Ishikawa (cell line): ENCODE data around the gene C22orf31.

Experiments used
- CEBPB ChIP-seq: IDR thresholded peaks from 2 replicates; pipeline ENCODE4 v1.6.1; 2012
- CREB1 ChIP-seq: IDR thresholded peaks from 2 replicates; pipeline ENCODE4 v1.6.1; 2012; ENCODE audit warnings: low read depth
- EGR1 ChIP-seq: IDR thresholded peaks from 2 replicates; pipeline ENCODE4 v1.6.1; 2012
- EP300 ChIP-seq: IDR thresholded peaks from 2 replicates; pipeline ENCODE4 v1.6.1; 2012; ENCODE audit warnings: borderline replicate concordance
- FOXM1 ChIP-seq: IDR thresholded peaks from 2 replicates; pipeline ENCODE4 v1.6.1; 2012; ENCODE audit warnings: low read depth, borderline replicate concordance
- NFIC ChIP-seq: IDR thresholded peaks from 2 replicates; pipeline ENCODE4 v1.6.1; 2012
- RAD21 ChIP-seq: IDR thresholded peaks from 2 replicates; pipeline ENCODE4 v1.6.1; 2012; ENCODE audit warnings: low read depth
- TAF1 ChIP-seq: IDR thresholded peaks from 2 replicates; pipeline ENCODE4 v1.6.1; 2012; ENCODE audit warnings: low read depth, mild to moderate bottlenecking
- TCF12 ChIP-seq: IDR thresholded peaks from 2 replicates; pipeline ENCODE4 v1.6.1; 2012; ENCODE audit warnings: low read depth
- TEAD4 ChIP-seq: IDR thresholded peaks from 2 replicates; pipeline ENCODE4 v1.6.1; 2012
- YY1 ChIP-seq: IDR thresholded peaks from 2 replicates; pipeline ENCODE4 v1.6.1; 2012; ENCODE audit warnings: low read depth
- ZBTB7A ChIP-seq: IDR thresholded peaks from 2 replicates; pipeline ENCODE4 v1.6.1; 2012; ENCODE audit warnings: low read depth
- TF ChIP-seq, protein P1 (sequence below): IDR thresholded peaks from 2 replicates; pipeline ENCODE4 v1.6.1; 2012; ENCODE audit warnings: low read depth, mild to moderate bottlenecking
- TF ChIP-seq, protein P2 (sequence below): IDR thresholded peaks from 2 replicates; pipeline ENCODE4 v1.6.1; 2012
- TF ChIP-seq, protein P3 (sequence below): IDR thresholded peaks from 2 replicates; pipeline ENCODE4 v1.6.1; 2012

Gene C22orf31

DNA sequence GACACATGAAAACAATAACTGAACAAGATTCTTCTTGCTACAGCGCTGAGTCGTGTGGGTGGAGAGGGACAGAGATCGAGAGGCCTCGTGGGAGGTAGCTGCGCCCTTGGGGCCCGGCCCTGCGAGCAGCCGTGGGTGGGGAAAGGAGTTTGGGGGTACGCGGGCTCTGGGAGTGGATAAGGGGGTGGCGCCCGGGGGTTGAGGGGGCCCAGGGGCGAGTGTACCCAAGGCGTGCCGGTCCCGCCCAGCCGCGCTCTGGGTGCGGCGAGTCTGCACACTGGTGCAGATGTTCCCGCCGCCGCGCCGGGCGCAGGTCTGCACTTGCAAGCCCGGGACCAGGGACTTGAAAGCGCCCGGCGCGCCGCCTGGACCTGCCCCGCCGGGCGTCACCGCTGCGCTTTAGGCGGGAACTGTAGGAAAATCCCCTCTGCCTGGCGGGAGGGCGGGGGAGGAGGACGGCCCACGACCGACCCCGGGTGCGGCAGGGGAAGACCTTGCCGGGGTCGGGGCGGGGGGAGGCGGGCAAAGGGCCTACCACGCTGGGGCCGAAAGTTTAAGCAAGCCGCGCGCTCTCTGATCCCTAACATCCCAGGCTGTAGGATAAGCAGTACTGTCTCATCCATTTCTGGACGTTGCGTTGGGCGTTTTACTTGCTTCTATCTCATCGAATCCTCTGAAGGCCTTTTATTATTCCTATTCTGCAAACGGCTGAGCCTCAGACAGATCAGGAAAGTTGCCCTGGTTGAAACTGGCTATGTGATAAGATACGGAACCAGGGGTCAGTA is 9.8 kb upstream of the C22orf31 start:
- TF ChIP-seq ZBTB7A (no peak), RAD21 (no peak), CREB1 (no peak), FOXM1 (no peak), CEBPB (no peak), TEAD4 (no peak), EP300 (no peak), TAF1 (no peak), NFIC (no peak), TCF12 (no peak), EGR1 (no peak), YY1 (no peak)
- TF ChIP-seq, protein P1, sequence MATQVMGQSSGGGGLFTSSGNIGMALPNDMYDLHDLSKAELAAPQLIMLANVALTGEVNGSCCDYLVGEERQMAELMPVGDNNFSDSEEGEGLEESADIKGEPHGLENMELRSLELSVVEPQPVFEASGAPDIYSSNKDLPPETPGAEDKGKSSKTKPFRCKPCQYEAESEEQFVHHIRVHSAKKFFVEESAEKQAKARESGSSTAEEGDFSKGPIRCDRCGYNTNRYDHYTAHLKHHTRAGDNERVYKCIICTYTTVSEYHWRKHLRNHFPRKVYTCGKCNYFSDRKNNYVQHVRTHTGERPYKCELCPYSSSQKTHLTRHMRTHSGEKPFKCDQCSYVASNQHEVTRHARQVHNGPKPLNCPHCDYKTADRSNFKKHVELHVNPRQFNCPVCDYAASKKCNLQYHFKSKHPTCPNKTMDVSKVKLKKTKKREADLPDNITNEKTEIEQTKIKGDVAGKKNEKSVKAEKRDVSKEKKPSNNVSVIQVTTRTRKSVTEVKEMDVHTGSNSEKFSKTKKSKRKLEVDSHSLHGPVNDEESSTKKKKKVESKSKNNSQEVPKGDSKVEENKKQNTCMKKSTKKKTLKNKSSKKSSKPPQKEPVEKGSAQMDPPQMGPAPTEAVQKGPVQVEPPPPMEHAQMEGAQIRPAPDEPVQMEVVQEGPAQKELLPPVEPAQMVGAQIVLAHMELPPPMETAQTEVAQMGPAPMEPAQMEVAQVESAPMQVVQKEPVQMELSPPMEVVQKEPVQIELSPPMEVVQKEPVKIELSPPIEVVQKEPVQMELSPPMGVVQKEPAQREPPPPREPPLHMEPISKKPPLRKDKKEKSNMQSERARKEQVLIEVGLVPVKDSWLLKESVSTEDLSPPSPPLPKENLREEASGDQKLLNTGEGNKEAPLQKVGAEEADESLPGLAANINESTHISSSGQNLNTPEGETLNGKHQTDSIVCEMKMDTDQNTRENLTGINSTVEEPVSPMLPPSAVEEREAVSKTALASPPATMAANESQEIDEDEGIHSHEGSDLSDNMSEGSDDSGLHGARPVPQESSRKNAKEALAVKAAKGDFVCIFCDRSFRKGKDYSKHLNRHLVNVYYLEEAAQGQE: no peak
- TF ChIP-seq, protein P2, sequence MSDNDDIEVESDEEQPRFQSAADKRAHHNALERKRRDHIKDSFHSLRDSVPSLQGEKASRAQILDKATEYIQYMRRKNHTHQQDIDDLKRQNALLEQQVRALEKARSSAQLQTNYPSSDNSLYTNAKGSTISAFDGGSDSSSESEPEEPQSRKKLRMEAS: no peak
- TF ChIP-seq, protein P3, sequence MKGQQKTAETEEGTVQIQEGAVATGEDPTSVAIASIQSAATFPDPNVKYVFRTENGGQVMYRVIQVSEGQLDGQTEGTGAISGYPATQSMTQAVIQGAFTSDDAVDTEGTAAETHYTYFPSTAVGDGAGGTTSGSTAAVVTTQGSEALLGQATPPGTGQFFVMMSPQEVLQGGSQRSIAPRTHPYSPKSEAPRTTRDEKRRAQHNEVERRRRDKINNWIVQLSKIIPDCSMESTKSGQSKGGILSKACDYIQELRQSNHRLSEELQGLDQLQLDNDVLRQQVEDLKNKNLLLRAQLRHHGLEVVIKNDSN: no peak

DNA sequence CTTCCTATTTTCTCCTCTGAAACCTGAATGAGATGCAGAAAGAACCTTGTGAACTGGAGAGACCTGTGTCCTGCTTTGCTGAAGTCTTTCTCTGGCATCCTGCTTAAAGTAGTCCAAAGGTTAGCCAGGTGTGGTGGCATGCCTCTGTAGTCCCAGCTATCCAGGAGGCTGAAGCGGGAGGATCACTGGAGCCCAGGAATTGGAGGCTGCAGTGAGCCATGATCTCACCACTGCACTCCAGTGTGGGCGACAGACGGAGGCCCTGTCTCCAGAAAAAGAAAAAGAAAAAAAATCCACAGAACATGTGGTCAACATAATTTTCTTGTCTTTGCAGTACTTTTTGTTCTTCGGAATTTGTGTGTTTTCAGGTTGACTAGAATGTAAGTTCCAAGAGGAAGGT is 8.9 kb upstream of the C22orf31 start:
- TF ChIP-seq TEAD4: no peak
- no peak for TF ChIP-seq NFIC
- TF ChIP-seq, protein P3: no peak
- no peak for TF ChIP-seq CEBPB

DNA sequence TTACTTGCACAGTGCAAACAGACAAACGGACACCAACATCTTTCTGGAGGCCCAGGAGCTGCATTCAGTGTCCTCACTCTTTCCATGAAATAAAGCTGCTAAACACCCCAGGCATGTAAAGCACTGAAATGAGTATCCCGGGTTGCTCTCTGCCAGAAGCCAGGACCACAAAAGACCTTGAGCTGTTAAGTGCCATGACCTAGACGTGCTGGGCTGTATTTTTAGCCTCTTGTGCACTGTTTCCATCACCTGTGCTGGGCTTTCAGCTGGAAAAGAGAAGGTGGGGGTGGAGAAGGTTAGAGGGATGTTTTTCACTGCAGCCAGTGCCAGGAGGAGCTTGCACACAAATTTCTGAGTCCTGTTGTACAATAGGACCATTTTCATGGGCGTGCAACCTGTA is 7.8 kb upstream of the C22orf31 start:
- no peak for TF ChIP-seq RAD21
- TF ChIP-seq TEAD4: no peak
- no peak for TF ChIP-seq YY1
- no peak for TF ChIP-seq TAF1

DNA sequence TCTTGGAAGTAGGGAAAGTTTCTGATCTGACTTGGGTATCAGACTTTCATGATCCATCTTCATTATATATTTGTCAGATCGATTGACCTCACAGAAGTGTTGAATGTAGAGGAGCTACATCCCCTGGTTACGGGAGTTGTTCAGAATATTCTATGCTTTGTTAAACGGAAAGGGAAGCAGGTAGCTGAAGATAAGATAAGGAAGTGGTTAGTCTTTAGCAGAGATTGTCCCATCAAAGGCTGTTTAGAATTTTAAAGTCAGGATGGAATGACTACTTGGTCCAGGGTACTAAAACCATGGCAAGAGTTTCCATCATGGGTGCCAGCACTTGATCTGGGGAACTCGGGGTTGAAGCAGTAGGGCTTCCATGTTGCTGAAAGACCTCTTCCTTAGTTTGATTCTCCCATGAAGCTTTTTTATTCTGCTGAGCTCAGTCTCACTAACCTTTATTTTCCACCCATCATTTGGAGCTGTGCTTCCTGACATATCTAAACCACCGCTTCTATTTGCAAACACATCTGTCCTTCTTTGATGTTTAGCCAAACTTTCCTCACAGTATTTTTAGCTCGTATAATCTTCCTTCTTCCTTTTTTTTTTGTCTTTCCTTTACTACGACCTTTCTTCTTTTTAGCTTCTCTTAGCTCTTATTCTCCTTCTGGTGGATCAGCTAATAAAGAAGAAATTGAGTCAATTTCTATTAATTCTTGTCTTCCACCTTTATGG is 4.0 kb upstream of the C22orf31 start:
- TF ChIP-seq CEBPB (no peak), ZBTB7A (no peak), TCF12 (no peak), RAD21 (no peak), FOXM1 (no peak), YY1 (no peak), CREB1 (no peak), EGR1 (no peak), TAF1 (no peak), TEAD4 (no peak), NFIC (no peak), EP300 (no peak)
- TF ChIP-seq, protein P1: no peak
- TF ChIP-seq, protein P2: no peak
- TF ChIP-seq, protein P3: no peak

DNA sequence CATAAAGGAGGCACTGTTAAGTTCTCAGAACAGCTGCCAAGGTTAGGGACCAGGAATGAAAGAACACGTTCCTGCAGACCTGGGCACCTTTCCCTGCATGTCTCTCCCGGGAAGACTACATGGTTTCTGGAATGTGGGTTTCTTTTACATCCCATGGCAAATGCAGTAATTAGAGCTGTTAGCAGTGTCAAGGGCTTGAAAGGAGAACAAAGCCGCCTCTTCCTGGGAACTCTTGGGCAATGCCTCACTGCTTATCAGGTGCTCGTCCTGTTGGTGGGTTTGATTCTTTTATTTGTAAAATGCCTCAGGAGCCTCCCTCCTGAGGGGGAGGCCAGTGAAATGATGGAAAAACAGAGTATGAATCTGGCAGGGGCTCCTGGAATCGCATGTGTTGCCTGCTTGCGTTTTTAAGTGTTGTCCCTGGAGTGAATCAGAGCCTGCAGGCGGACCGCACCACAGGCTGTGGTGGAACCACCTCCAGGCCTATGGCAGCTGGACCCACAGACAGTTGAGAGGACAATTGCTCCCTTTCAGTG is 723 bp upstream of the C22orf31 start:
- TF ChIP-seq, protein P2: no peak
- TF ChIP-seq EGR1 (no peak), RAD21 (no peak), FOXM1 (no peak), TAF1 (no peak), TEAD4 (no peak), CREB1 (no peak), CEBPB (no peak), NFIC (no peak), YY1 (no peak), EP300 (no peak), TCF12 (no peak), ZBTB7A (no peak)
- TF ChIP-seq, protein P3: no peak
- TF ChIP-seq, protein P1: no peak
